ENCODE data around the gene RAX2. TPM values are rescaled to one million over a fixed set of nuclear protein-coding genes. Genes with fewer than 3 reads are reported as not detected.
A peak's percentile ranks its signal among the peaks of the same experiment; 100 is the strongest.

Gene RAX2
- total and polyA plus RNA-seq, 9 of the 15 experiments (the other 6 are each of a cell fraction or from before 2014, with no cell fraction given) = not detected

- TF ChIP-seq ATF2 (CRISPR knock-in tag; IDR thresholded peaks at IDR 0.05) = no peak
- no peak for TF ChIP-seq U2AF1 (optimal IDR thresholded peaks at IDR 0.05; ENCODE audit: low read depth, low read length)
- TF ChIP-seq ZNF561 (CRISPR knock-in tag; conservative IDR thresholded peaks at IDR 0.05) = peak; percentile 76; the same call in 1 of the 2 replicates
- no peak for TF ChIP-seq ZNF12 (CRISPR knock-in tag; IDR thresholded peaks at IDR 0.05)
- no peak for TF ChIP-seq HDGF (IDR thresholded peaks at IDR 0.05)
- no peak for TF ChIP-seq ARHGAP35 (IDR thresholded peaks at IDR 0.05; ENCODE audit: partially characterized antibody)
- TF ChIP-seq CREB3 (tag; conservative IDR thresholded peaks at IDR 0.05; ENCODE audit: low read depth) = no peak
- peak; percentile 32 for TF ChIP-seq FIP1L1 (IDR thresholded peaks at IDR 0.05; ENCODE audit: low read depth, low read length, poor library complexity, severe bottlenecking)
- TF ChIP-seq EP400 (IDR thresholded peaks at IDR 0.05) = peak; percentile 78
- no peak for TF ChIP-seq GATAD2B (IDR thresholded peaks at IDR 0.05; ENCODE audit: borderline replicate concordance)
- TF ChIP-seq THRB (CRISPR knock-in tag; conservative IDR thresholded peaks at IDR 0.05) = no peak
- TF ChIP-seq WHSC1 (IDR thresholded peaks at IDR 0.05; ENCODE audit: low read length) = no peak
- peak; percentile 73; the same call in 1 of the 2 replicates for TF ChIP-seq ZNF311 (CRISPR knock-in tag; IDR thresholded peaks at IDR 0.05)
- peak in 1 of 2 experiments; percentile 90; a peak in 1 of 4 replicates for TF ChIP-seq BCLAF1 (IDR thresholded peaks at IDR 0.05; ENCODE audit: borderline replicate concordance in 1 of 2, control insufficient read depth in 1 of 2, low read depth in 2 of 2, low read length in 1 of 2)
- no peak for TF ChIP-seq ZBTB8A (IDR thresholded peaks at IDR 0.05; ENCODE audit: partially characterized antibody)
- peak; percentile 98 for TF ChIP-seq ZNF764 (CRISPR knock-in tag; IDR thresholded peaks at IDR 0.05; ENCODE audit: low read depth)
- no peak; the same call in 1 of the 2 replicates for TF ChIP-seq ERF (CRISPR knock-in tag; IDR thresholded peaks at IDR 0.05)
- TF ChIP-seq TSC22D4 (tag; IDR thresholded peaks at IDR 0.05) = no peak
- peak; percentile 96 to 97 for TF ChIP-seq NRF1 (conservative IDR thresholded peaks at IDR 0.05 in 1 of 2, IDR thresholded peaks at IDR 0.05 in 1 of 2)
- no peak for TF ChIP-seq SMAD3 (CRISPR knock-in tag; conservative IDR thresholded peaks at IDR 0.05)
Observed at GRCh38 chr19:3761382-3762129, 10.5 kb downstream of the RAX2 start, which contains the start of gene APBA3 (continued).

Data from K562 (cell line).